ENCODE data around the gene POMGNT1.

Gene POMGNT1

DNA sequence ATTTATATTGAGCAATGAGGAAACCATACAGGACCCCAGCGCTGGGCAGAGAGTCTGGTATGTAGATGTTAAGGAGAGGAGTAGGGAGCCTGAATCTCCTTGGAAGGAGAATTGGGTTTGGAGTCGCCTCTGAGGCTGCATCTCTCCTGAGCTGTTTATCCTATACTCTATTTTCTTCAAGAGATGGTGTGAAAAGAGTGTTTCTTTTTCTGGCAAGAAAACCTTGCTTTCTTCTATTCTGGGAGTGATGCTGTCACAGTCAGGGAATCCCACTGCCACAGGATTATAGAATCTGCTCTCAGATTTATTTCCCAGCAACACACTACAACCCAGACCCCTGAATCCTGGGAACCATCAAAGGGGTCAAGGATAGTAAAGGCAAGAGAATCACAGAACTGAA, 8.2 kb upstream of the POMGNT1 start:
- no peak for DNase-seq

DNA sequence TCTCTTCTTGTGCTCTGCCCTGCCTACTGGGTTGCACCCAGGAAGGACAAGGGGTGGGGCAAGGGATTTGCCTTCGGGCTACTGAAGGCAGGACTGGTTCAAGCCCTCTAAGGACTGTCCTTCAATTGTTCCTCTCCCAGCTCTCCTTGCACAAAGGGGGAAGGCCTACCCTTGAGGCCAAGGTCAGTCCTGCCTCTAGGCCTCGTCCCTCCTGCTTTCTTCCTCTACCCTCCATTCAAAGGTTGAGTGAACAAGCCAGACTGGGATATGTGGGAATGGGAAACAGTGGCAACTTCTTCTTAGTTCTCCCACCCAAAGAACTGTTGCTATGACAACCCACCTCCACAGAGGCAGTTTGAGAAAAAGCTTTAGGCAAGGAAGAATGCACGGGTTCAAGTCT, 7.6 kb upstream of the POMGNT1 start:
- DNase-seq: no peak

DNA sequence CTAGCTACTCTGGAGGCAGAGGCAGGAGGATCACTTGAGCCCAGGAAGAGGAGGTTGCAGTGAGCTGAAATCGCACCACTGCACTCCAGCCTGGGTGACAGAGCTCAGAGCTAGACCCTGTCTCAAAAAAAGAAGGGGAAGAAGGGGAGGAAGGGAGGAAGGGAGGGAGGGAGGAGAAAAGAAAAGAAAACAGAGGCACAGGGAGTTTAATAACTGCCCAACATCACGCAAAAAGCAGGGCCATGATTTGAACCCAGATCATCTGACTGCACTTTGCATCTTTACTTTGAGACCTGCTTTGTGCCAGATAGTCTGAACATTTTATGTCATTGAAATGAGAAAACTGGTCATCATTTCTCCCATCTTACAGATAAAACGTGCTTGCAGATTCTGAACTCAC, 6.9 kb upstream of the POMGNT1 start:
- DNase-seq: no peak

DNA sequence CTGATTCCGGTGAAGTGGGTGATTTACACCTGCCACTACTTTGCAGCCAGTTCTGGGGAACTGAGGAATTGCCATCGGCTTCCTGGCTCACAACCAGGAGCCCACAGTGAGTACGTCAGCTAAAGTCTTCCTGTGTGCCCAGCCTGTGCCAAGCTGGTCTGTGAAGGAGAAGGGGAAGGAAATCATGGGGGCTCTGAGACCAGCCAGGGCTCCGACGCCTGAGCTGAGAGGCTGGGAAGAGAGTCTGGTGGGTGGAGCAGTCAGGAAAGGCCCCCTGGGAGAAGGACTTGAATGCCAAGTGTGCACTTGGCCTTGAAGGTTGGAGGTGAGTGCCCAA, 6.1 kb upstream of the POMGNT1 start:
- no peak for DNase-seq

DNA sequence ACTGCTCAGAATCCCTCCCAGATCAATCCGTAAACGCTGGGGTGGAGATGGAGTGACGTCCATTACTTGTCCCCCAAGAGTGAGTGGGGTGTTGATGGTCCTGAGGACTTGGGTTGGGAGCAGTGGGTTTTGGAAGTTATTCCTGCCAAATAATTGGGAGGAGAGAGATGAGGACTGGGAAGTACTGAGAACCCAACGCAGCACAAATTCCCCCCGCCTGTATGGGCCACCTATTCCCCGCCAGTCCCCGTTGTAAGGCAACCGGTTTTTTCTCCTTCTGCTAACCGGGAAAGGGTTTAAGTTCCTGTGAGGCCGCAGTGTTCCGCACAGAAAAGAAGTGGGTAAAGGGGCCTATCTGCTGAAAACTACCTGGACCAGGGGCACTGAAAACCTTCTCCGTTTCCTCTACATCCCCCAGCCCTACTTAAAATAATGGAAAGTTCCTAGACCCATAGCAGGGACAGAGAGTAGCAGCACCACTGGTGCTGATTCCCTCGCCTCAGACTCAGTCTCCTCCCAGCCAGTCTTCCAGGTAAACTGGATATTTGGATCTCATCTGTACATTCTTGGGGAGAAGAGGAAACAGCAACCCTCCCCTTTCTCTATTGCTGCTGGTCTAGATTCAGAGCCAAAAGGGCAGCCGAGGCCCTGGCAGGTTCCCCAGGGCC, 5.6 kb upstream of the POMGNT1 start:
- DNase-seq: no peak

DNA sequence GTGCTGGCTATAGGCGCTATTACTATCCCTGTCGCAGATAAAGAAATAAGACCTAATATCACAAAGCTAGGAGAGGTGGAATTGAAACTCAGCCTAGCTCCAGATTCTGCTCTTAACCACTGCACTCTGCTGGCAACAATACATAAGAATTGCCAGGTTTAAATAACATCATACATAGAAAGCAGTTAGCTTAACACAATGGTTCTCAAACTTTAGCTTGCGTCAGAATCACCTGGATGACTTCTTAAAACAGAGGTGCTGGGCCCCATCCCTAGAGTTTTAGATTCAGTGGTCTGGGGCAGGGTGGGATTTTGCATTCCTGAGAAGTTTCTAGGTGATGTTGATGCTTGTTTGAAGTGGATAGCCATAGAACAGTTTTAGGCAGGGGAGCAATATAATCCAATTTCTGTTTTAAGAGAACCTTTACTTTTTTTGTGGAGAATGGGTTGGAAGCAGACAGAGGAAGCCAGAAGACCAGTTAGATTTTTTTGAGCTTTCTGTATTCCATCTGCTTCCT, 1.1 kb upstream of the POMGNT1 start:
- DNase-seq: no peak

DNA sequence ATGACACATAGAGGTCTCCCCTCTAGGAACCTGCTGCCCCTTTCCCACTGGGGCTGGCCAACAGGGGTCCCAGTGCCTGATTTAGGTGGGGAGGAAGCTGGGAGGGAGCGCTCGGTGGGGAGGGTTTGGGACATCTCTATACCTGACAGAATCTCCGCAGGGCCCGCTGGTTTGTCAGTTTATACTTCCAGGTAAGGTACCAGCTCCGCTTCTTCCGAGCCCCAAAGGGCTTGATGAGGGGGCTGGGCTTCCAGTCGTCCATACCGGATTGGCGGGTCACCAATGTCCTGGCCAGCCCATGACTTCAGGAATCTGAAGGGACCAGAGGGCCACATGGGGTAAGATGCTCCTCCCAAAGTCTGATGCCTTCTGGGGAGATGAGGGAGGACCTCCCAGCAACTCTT, 672 bp downstream of the POMGNT1 start:
- DNase-seq: no peak

DNA sequence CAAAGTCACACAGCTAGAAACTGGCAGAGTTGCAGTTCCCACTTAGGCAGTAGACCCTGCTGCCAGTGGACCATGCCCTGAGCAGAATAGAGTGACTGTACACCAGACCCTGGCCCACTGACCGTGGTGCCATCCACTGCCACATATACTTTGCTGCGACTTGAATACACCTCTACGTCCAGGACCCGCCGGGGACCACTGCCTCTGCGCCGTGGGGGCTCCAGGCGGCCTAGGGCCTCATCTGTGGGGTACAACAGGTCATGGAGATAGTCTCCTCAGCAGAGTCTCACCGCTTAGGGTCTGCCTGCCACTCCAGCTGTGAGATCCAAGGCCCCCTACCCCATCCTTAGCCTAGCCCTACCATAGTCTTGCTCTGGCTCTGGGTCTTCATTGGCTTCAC, 1.6 kb downstream of the POMGNT1 start:
- no peak for DNase-seq

DNA sequence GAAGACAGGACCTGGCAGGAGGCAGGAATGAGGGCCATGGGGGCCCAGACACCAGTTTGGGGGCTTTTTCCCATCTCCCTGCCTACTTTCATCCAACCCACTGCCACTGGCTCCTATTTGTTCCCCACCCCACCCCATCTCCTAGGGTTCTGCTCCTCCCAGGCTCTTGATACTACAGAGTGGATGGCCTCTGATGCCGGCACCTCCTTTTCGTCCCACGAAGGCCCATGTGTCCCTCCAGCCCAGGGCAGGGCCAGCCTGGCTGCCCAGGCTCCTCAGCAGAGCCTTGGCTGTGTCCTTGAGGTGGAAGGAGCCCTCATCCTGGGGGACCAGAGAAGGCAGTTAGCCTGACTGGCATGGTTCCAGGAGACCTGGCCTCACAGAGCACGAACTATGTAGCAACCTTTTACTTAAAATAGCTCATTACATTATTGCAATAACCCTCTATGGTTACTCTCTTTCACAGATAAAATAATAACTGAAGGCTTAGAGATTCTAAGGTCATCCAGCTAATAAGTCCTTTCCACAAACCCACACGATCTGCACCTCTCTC, 3.5 kb downstream of the POMGNT1 start:
- no peak for DNase-seq

DNA sequence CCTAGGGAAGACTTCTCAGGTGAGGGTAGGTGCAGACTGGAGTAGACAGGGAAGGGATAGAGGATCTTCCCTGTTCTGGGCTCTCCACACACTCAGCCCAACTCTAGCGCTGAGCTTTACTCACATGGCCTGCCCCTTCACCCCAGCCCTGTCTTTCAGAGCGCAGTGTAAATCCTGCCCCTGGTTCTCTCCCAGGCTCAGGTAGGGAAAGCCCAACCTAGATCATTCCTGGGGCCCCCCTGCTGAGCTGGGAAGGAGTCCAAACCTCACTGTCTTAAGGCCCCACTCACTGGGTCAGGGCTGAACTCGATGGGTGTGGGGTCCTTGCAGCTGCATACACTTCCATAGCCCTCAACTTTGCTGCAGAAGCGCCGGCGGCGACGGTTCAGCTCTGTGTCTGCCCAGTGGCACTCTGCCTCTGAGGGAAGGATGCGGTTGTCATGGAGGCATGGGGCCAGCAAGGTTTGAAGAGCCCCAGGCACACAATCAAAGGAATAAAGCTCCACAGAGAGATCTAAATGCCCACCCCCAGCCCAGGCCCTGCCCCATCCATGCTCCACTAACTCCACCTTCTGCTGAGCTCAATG, 4.2 kb downstream of the POMGNT1 start:
- DNase-seq: no peak

DNA sequence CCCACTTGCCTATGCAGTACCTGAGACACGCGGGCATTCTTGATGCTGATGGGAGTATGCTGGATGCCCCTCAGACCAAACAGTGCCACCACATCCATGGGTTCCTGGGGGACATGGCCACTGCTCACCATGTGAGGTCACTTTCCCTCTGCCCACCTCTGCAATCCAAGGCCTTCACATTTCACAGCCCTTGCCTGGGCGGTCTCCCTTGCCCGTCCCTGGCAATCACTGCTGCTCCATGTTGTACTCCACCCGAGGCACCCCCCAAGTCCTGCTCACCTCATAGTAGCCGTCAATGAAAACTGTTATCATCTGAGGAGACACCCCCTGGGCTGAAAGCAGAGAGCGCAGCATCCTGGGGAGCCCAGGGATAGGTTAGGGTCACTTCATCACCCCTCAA, 4.9 kb downstream of the POMGNT1 start:
- DNase-seq: no peak

DNA sequence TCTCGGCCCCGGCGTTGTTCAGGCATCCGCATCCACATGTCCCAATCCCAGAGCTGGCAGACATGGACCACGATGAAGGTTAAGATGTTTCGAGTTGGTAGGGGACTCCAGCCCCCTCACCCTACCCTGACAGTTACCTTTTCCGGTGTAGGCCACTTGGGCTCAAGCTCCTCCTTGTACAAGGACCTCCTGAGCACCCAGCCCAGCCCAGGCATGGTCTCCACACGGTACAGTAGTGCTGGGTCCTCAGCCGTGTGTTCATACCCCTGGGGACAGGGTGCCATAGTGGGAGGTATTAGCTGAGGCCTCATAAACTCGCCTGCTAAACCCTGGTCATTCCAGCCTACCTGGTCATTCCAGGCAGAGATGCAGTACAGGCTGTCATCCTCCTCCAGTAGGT, 6.1 kb downstream of the POMGNT1 start:
- DNase-seq: no peak

DNA sequence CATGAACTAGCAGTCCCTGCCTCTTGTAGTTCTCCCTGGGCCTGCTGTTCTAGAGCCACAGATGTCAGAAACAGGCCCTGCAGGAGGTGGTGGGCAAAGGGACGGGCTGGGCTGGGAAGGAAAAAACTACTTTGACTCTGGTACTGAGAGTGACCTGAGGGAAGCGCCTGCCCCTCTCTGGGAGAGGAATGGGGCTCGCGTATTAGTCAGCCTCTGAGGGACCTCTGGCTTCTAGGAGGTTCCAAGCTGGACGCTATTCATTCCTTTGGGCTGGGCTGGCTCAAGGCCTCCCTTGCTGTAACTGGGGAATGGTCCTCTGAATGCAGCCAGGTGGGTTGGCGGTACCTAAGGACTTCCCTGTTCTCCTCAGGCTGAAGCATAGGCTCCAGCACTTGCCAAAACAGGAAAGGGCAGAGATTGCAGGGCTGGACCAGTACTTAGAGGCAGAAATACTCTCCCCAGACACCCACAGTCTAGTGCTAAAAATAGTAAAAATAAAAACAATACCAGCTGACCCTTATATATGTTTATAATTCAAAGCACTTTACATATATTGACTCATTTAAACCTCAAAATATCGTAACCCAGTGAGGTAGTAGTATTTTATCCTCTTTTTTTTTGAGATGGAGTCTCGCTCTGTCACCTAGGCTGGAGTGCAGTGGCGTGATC, 7.1 kb downstream of the POMGNT1 start:
- DNase-seq: no peak

DNA sequence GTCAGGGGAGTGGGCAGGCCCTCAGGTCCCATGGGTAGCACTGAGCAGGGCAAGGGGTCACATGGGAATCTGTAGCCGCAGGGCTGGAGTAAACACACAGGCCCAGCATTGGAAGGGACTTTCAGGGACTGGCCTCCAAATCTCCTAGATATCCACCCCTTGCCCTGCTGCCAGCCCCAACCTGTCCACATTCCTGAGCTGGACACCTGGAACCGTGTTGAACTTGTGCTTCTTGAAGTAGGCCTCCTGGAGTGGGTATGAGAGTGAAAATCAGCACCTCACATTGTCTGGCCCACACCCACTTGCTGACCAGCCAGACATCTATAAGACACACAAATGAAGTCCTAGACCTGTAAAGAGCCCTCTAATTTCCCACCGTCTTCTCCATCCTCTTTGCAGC, 7.7 kb downstream of the POMGNT1 start:
- DNase-seq: no peak

DNA sequence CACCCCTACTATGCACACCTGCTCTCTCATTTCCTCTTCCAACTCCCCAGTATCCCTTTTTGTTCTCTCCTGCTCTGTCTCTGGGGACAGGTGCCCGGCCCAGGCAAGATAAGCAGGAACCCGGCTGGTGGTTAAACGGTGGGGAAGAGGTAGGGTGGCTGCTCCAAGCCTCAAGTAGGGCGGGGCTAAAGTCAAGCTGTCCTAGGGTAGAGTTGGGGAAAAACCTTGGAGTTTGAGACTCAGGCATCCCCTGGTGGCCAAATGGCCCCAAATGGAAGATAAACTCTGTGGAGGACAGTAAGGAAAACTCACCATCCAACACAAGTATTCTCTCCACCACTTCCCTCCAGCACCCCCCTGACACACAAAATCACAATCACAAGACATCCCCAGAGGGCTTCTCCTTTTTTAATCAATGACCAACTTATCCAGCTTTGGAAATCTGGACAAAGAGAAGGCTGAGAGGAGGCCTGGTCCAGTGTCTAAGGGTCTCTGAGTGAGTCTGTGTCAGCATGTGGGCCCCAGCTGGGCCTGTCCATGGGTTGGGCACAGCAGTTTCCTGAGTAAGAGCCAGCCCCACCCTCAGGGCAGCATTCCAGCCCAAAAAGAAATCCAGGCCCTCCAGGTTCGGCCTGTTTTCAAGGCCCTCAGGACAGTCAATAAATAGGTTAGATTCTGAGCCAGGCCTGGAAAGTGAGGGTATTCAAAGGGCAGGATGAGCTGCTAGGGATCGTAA, 9.8 kb downstream of the POMGNT1 start:
- DNase-seq: no peak

DNA sequence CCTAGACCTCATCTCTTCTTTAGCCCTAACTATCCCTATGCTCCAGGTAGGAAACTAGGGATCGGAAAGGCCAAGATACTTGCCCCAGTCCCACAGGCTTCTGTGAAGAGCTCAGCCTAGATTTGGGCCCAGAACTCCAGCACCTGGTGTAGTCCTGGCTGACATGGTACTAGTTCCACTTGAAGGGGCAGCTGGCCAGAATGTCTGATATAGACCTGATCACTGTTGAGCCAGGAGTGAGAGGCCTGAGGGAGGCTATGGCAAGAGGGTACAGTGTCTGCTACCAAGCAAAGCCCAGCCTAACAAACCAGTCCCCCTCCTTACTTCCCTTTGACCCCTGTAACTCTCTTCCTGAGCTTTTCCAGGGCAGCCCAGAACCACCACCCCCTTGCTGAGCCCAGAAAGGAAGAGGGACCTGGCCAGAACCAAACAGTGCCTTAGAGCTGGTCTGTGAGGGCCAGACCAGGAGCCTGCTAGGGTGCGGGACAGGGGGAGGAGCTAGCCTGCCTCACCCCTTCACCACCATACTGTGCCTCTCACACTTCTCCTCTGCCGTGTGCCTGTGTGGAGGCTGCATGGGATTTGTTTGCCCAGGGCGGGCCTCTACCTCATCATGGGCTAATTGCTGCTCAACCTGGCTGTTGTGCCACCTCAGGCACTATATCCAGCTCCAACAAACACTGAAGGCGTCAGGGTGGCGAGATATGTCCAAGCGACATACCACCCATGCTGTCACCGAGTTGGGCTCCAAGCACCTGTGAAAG, 10.9 kb downstream of the POMGNT1 start:
- no peak for DNase-seq

DNA sequence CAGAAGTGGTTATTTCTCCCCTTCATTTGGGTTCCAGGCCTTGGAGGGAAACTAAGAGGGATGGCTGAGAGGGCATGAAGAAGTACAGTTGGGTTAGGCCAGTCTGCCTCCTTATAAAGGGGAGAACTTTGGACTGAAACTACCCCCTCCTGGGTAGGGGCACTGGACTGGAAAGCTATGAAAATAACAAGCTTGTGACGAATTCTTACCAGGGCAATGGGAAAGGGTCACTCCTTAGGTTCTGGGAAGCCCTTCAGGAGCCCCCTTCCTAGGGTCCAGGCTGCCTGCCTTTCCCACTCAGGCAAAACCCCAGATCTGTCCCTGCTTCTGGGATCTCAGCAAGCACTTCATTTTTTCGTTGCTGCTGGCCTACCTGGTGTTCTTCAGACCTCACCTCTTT, 12.2 kb downstream of the POMGNT1 start:
- no peak for DNase-seq

DNA sequence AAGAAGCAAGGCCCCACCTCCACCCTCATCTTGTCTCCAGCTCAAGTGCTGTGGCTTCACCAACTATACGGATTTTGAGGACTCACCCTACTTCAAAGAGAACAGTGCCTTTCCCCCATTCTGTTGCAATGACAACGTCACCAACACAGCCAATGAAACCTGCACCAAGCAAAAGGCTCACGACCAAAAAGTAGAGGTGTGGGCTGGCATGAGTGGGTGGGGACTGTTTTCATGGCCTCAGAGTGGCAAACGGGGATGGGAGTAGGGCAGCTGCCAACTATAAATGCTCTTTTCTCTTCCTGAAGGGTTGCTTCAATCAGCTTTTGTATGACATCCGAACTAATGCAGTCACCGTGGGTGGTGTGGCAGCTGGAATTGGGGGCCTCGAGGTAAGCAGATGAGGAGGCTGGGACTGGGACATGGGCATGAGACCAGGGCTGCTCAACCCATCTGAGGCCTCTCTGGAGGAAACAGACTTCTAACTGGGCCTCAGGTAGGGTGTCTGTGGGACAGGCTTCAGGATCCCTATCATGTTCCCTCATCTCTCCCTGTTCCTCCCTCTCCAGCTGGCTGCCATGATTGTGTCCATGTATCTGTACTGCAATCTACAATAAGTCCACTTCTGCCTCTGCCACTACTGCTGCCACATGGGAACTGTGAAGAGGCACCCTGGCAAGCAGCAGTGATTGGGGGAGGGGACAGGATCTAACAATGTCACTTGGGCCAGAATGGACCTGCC, 13.1 kb downstream of the POMGNT1 start:
- no peak for DNase-seq

DNA sequence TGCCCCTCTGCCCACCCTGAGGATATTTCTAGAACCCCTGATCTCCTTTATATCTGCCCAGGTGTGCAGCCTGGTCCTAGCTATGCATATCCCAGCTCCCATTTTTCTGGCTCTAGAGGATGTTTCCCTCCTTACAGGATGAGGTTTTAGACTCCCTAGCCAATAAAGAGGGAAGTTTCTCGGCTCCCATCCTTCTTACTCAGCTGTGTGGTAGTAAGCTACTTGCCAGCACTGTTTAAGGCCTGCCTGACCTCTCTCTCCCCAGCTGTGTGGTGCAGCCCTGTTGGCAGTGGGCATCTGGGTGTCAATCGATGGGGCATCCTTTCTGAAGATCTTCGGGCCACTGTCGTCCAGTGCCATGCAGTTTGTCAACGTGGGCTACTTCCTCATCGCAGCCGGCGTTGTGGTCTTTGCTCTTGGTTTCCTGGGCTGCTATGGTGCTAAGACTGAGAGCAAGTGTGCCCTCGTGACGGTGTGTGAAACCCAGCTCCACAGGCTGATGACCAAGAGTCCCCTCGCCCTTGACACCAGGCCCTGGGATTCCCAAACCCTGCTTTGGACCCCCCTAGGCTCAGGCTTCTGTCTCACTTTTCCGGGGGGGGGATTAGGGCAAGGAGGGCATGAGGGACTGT, 14.2 kb downstream of the POMGNT1 start:
- no peak for DNase-seq

DNA sequence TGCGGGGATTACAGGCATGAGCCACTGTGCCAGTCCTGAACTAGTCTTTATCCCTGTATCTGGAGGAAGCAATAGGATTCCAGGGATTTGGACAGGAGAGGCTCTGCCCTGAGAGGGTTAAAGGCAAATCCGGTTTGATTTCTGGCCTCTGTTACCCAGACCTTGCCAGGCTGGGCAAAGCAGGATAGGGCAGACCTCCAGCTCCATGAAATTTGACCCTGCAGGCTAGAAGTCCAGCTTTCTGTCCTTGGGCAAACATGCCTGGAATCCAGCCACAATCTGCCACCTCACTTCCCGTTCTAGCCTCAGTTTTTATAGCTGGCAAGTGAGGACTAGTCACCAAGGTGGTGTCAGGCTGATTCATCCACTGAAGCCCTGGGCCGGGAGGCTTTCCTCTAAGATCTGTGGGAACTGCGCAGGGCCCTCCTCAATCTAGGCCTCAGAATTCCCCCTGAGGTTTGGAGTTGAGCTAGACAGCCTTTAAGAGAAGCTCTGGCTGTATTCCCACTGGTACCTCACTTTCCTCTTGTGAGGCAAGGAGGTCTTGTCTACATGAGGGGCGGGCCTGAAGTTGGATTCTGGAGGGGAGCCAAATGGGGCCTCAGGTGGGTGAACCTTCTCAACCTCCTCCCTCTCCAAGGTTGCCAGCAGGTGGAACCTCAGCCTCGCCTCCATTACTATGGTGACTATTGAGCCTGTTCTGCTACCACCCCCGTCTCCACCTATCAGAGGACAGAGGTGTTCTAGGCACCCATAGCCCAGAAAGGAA, 15.0 kb downstream of the POMGNT1 start:
- peak; percentile 84 for DNase-seq

Data from DMS 273 treated with DMSO at 0.1 percent for 48 hours (cell line).